ENCODE results near the gene SOBP. TPM values are rescaled to one million over a fixed set of nuclear protein-coding genes. Genes with fewer than 3 reads are reported as not detected.

SOBP gene
- total RNA-seq, 3 donors from 2014 or later: 5.6 to 8.2 (median 7.0) TPM

- H3K36me3 ChIP-seq: no peaks in the 10 kb centered on the region
- intact Hi-C loops (cut with DNase I; ENCODE audit: low total_unique reads): no loop called here
Measured at GRCh38 chr6:107661291-107661690, 171.4 kb downstream of the SOBP start.

GRCh38 chr6:107662333-107662732 lies 172.4 kb downstream of the SOBP start:
- TF ChIP-seq POLR2A (IDR thresholded peaks at IDR 0.05) (no peak), POLR2AphosphoS5 (IDR thresholded peaks at IDR 0.05) (no peak), CTCF (IDR thresholded peaks at IDR 0.05) (no peak)

More at GRCh38 chr6:107661291-107661690, 171.4 kb downstream of the SOBP start:
- Histone ChIP-seq H3K4me1 (no peaks in the 10 kb centered on the region), H3K27ac (no peak overlapping the region), H3K9me3 (no peaks in the 10 kb centered on the region), H3K4me3 (no peak overlapping the region), H3K27me3 (no peaks in the 10 kb centered on the region)
- no peak for DNase-seq (ENCODE audit: low spot score in 2 of 2)
- no peak for TF ChIP-seq POLR2AphosphoS5 (IDR thresholded peaks at IDR 0.05)
- no peak for TF ChIP-seq CTCF (IDR thresholded peaks at IDR 0.05)
- TF ChIP-seq POLR2A (IDR thresholded peaks at IDR 0.05): no peak

GRCh38 chr6:107663308-107663707 lies 173.4 kb downstream of the SOBP start:
- H3K27ac ChIP-seq: no peak overlapping the region
- DNase-seq (ENCODE audit: low spot score in 2 of 2): no peak
- intact Hi-C loops (cut with DNase I; ENCODE audit: low total_unique reads): no loop called here
- no peaks in the 10 kb centered on the region for H3K4me1 ChIP-seq
- H3K4me3 ChIP-seq: no peak overlapping the region
- TF ChIP-seq POLR2A (IDR thresholded peaks at IDR 0.05): no peak
- no peak for TF ChIP-seq POLR2AphosphoS5 (IDR thresholded peaks at IDR 0.05)
- TF ChIP-seq CTCF (IDR thresholded peaks at IDR 0.05): no peak
- H3K9me3 ChIP-seq: no peaks in the 10 kb centered on the region
- H3K36me3 ChIP-seq: no peaks in the 10 kb centered on the region
- H3K27me3 ChIP-seq: no peaks in the 10 kb centered on the region

More at GRCh38 chr6:107662333-107662732, 172.4 kb downstream of the SOBP start:
- no peaks in the 10 kb centered on the region for H3K4me1 ChIP-seq
- no peaks in the 10 kb centered on the region for H3K9me3 ChIP-seq
- intact Hi-C loops (cut with DNase I; ENCODE audit: low total_unique reads): no loop called here
- no peak overlapping the region for H3K27ac ChIP-seq
- no peaks in the 10 kb centered on the region for H3K36me3 ChIP-seq
- DNase-seq (ENCODE audit: low spot score in 2 of 2): no peak
- no peaks in the 10 kb centered on the region for H3K27me3 ChIP-seq
- H3K4me3 ChIP-seq: no peak overlapping the region

- Histone ChIP-seq H3K4me1 (no peaks in the 10 kb centered on the region), H3K4me3 (no peak overlapping the region), H3K36me3 (no peaks in the 10 kb centered on the region), H3K27me3 (no peaks in the 10 kb centered on the region), H3K27ac (peak overlapping the region in 1 of 2 donors; percentile 46), H3K9me3 (no peaks in the 10 kb centered on the region)
- no peak for TF ChIP-seq CTCF (IDR thresholded peaks at IDR 0.05)
- TF ChIP-seq POLR2A (IDR thresholded peaks at IDR 0.05): no peak
- TF ChIP-seq POLR2AphosphoS5 (IDR thresholded peaks at IDR 0.05): no peak
- no peak for DNase-seq (ENCODE audit: low spot score in 2 of 2)
- intact Hi-C loops (cut with DNase I; ENCODE audit: low total_unique reads): no loop called here
Measured at GRCh38 chr6:107665382-107665781, 175.5 kb downstream of the SOBP start.

- peak overlapping the region in 1 of 2 donors; percentile 17 for H3K27ac ChIP-seq
Measured at GRCh38 chr6:107666084-107666980, 176.4 kb downstream of the SOBP start.

More at GRCh38 chr6:107666084-107666980, 176.4 kb downstream of the SOBP start:
- DNase-seq (ENCODE audit: low spot score in 2 of 2): no peak
- Histone ChIP-seq H3K27me3 (no peaks in the 10 kb centered on the region), H3K9me3 (no peaks in the 10 kb centered on the region), H3K4me1 (no peaks in the 10 kb centered on the region), H3K4me3 (no peak overlapping the region), H3K36me3 (no peaks in the 10 kb centered on the region)
- TF ChIP-seq CTCF (IDR thresholded peaks at IDR 0.05) (no peak), POLR2AphosphoS5 (IDR thresholded peaks at IDR 0.05) (no peak), POLR2A (IDR thresholded peaks at IDR 0.05) (no peak)
- intact Hi-C loops (cut with DNase I; ENCODE audit: low total_unique reads): no loop called here

All from breast epithelium (tissue), 4 donors.